ENCODE data around the gene MAGI2.

Gene MAGI2

GRCh38 chr7:78232806-78233205 lies 1220.7 kb downstream of the MAGI2 start:
- H3K4me3 ChIP-seq (ENCODE audit: low read depth, low read length) = no peak overlapping the region
- TF ChIP-seq CTCF (IDR thresholded peaks at IDR 0.05; ENCODE audit: low read depth, low read length) = no peak

DNA sequence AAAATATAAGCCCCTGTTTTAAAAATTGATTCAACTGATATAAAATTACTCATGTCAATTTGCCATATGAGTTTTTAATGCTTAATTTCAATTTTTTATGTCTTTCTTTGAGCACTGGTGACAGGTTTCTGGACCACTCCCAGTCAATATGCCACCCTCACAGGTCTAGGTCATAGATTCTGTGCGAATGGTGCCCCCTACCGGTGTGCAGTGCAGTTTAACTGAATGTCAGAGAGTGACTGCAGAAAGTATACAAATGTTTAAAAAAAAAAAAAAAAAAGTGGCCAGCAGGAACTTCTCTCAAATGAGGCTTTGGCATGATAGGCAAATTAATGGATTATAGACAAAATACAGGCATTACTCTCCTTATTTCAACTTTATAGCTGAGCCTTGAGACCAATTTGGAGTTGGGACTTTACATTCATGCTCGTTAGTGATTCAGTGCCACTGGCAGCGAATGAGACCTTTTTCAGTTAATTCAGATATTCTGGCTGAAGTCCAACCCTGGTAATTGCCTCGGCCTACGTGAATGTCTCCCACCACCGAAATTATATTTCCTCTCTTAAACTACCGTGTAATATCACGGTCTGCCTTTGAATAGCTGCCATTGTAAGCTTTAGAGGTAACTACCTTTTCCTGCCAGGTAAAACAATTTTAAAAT lies 1227.3 kb downstream of the MAGI2 start:
- TF ChIP-seq CTCF (IDR thresholded peaks at IDR 0.05; ENCODE audit: low read depth, low read length) = peak; percentile 79
- H3K4me3 ChIP-seq (ENCODE audit: low read depth, low read length) = no peak overlapping the region

- TF ChIP-seq CTCF (IDR thresholded peaks at IDR 0.05; ENCODE audit: low read depth, low read length) = no peak
- H3K4me3 ChIP-seq (ENCODE audit: low read depth, low read length) = no peak overlapping the region
Observed at GRCh38 chr7:78225534-78225933, 1227.9 kb downstream of the MAGI2 start.

DNA sequence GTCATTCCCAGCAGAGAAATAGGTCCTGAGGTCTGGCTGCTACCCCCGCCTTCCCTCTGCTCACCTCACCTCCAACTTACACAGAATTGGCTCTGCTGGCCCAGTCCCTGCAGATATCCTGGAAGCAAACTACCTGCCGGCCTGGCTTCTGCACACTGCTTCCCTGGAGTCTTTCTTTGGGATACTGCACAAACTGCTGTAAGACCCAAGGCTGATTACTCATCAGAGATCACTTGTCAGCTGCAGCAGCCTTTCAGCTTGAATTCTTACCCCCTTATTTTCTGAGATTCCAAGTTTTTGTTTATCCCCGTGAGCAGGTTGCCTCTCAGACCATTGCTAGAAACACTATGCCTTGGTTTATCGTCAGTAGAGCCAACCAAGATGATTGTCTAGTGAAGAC lies 1228.5 kb downstream of the MAGI2 start:
- no peak overlapping the region for H3K4me3 ChIP-seq (ENCODE audit: low read depth, low read length)
- no peak for TF ChIP-seq CTCF (IDR thresholded peaks at IDR 0.05; ENCODE audit: low read depth, low read length)

GRCh38 chr7:78223598-78223997 lies 1229.9 kb downstream of the MAGI2 start:
- H3K4me3 ChIP-seq (ENCODE audit: low read depth, low read length) = no peak overlapping the region
- no peak for TF ChIP-seq CTCF (IDR thresholded peaks at IDR 0.05; ENCODE audit: low read depth, low read length)

GRCh38 chr7:78222001-78222751 lies 1231.3 kb downstream of the MAGI2 start:
- H3K4me3 ChIP-seq (ENCODE audit: low read depth, low read length) = no peak overlapping the region
- no peak for TF ChIP-seq CTCF (IDR thresholded peaks at IDR 0.05; ENCODE audit: low read depth, low read length)

DNA sequence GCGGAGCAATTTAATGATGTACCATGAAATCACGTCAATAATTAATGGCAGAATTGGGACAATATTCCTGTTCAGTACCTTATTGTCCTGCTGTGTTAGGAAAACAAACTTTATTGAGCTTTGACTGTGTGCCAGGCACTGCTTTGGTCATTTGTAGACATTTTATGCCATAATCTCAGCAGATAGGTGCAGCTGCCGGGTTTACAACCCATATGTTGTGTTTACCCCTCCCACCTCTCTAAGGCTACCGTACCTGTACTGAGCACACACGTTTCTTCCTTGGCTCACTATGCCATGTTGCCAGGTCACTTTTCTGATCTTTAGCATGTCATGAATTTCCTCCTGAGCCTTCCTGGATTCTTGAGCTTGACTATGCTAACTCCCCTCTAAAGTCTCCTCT lies 1232.7 kb downstream of the MAGI2 start:
- H3K4me3 ChIP-seq (ENCODE audit: low read depth, low read length) = no peak overlapping the region
- no peak for TF ChIP-seq CTCF (IDR thresholded peaks at IDR 0.05; ENCODE audit: low read depth, low read length)
